ENCODE results near the gene HYKK. TPM values are rescaled to one million over a fixed set of nuclear protein-coding genes. Genes with fewer than 3 reads are reported as not detected.

Gene HYKK
- total RNA-seq, 1 experiment from 2014 or later = 6.9 TPM

- POLR2A ChIA-PET (ENCODE audit: unreplicated experiment) = no interaction called here
- CTCF ChIA-PET = no interaction called here
- TF ChIP-seq CTCF (conservative IDR thresholded peaks at IDR 0.05) (no peak), EZH2 (IDR thresholded peaks at IDR 0.05; ENCODE audit: low read depth) (no peak)
- Histone ChIP-seq H3K4me3 (no peak overlapping the region), H3K27me3 (ENCODE audit: insufficient read depth, low read depth) (no peaks in the 10 kb centered on the region), H3F3A (ENCODE audit: insufficient read depth, low read depth) (peaks cover 12% of the 10 kb centered on the region), H3K9me3 (ENCODE audit: insufficient read depth, low read depth) (no peaks in the 10 kb centered on the region), H3K4me1 (replicated peaks; ENCODE audit: insufficient read depth) (peaks cover 14% of the 10 kb centered on the region), H3K79me2 (ENCODE audit: low read depth) (peaks cover 11% of the 10 kb centered on the region; the same call in 1 of the 2 replicates), H4K20me1 (ENCODE audit: insufficient read depth) (no peaks in the 10 kb centered on the region), H3K36me3 (ENCODE audit: low read depth) (no peaks in the 10 kb centered on the region), H3K4me2 (no peak overlapping the region), H3K9me2 (ENCODE audit: insufficient read depth) (no peaks in the 10 kb centered on the region), H3K27ac (no peak overlapping the region), H2AFZ (no peak overlapping the region)
- DNase-seq = no peak
- no TSS peak for BruUV-seq (replicated peaks)
- intact Hi-C loops (cut with micrococcal nuclease; ENCODE audit: unreplicated experiment) = no loop called here
These were observed 64.0 kb downstream of the HYKK start for GRCh38 chr15:78571382-78571781.

- no peak for DNase-seq
- Histone ChIP-seq H3K36me3 (ENCODE audit: low read depth) (no peaks in the 10 kb centered on the region), H3K27ac (no peak overlapping the region), H3K4me1 (replicated peaks; ENCODE audit: insufficient read depth) (no peaks in the 10 kb centered on the region), H3K79me2 (ENCODE audit: low read depth) (peaks cover 4% of the 10 kb centered on the region; the same call in 1 of the 2 replicates), H3K9me3 (ENCODE audit: insufficient read depth, low read depth) (no peaks in the 10 kb centered on the region), H3K4me3 (no peak overlapping the region), H3K27me3 (ENCODE audit: insufficient read depth, low read depth) (no peaks in the 10 kb centered on the region), H3K4me2 (no peak overlapping the region), H3K9me2 (ENCODE audit: insufficient read depth) (no peaks in the 10 kb centered on the region), H2AFZ (no peak overlapping the region), H3F3A (ENCODE audit: insufficient read depth, low read depth) (peaks cover 4% of the 10 kb centered on the region; the same call in 1 of the 2 replicates), H4K20me1 (ENCODE audit: insufficient read depth) (no peaks in the 10 kb centered on the region)
- BruUV-seq (replicated peaks) = no TSS peak
- CTCF ChIA-PET = no interaction called here
- intact Hi-C loops (cut with micrococcal nuclease; ENCODE audit: unreplicated experiment) = no loop called here
- POLR2A ChIA-PET (ENCODE audit: unreplicated experiment) = no interaction called here
- TF ChIP-seq CTCF (conservative IDR thresholded peaks at IDR 0.05) (no peak), EZH2 (IDR thresholded peaks at IDR 0.05; ENCODE audit: low read depth) (no peak)
These were observed 66.0 kb downstream of the HYKK start for GRCh38 chr15:78573416-78573815.

- ChIA-PET POLR2A (ENCODE audit: unreplicated experiment) (no interaction called here), CTCF (no interaction called here)
- no peak overlapping the region for H3K4me3 ChIP-seq
- H3K4me1 ChIP-seq (replicated peaks; ENCODE audit: insufficient read depth) = no peaks in the 10 kb centered on the region
- no peak for DNase-seq
- H3F3A ChIP-seq (ENCODE audit: insufficient read depth, low read depth) = peaks cover 4% of the 10 kb centered on the region; the same call in 1 of the 2 replicates
- H3K36me3 ChIP-seq (ENCODE audit: low read depth) = no peaks in the 10 kb centered on the region
- H3K27me3 ChIP-seq (ENCODE audit: insufficient read depth, low read depth) = no peaks in the 10 kb centered on the region
- H3K9me3 ChIP-seq (ENCODE audit: insufficient read depth, low read depth) = no peaks in the 10 kb centered on the region
- H3K9me2 ChIP-seq (ENCODE audit: insufficient read depth) = no peaks in the 10 kb centered on the region
- H4K20me1 ChIP-seq (ENCODE audit: insufficient read depth) = no peaks in the 10 kb centered on the region
- no peak overlapping the region for H3K27ac ChIP-seq
- intact Hi-C loops (cut with micrococcal nuclease; ENCODE audit: unreplicated experiment) = no loop called here
- no TSS peak for BruUV-seq (replicated peaks)
- H3K79me2 ChIP-seq (ENCODE audit: low read depth) = 0 out of 2 replicates have a peak, but pooled peaks cover under 1% of the 10 kb centered on the region
- TF ChIP-seq CTCF (conservative IDR thresholded peaks at IDR 0.05) = no peak
- TF ChIP-seq EZH2 (IDR thresholded peaks at IDR 0.05; ENCODE audit: low read depth) = no peak
- H2AFZ ChIP-seq = no peak overlapping the region
- H3K4me2 ChIP-seq = no peak overlapping the region
These were observed 67.6 kb downstream of the HYKK start for GRCh38 chr15:78574944-78575343.

Other genes starting within 250 kb of the HYKK start
- 0.33 and 0.35 TPM in 2 replicates for gene DNAJA4, start 243.0 kb upstream of the HYKK start, total RNA-seq (2021)
- gene SKIC8, start 208.0 kb upstream of the HYKK start, total RNA-seq (2021) = 44.5 and 47.7 TPM in 2 replicates
- not detected in 2 replicates for gene CRABP1, start 167.2 kb upstream of the HYKK start, total RNA-seq (2021)
- 48.8 and 49.0 TPM in 2 replicates for gene IREB2, start 69.4 kb upstream of the HYKK start, total RNA-seq (2021)
- 142 and 230 TPM in 2 replicates for gene PSMA4, start 32.9 kb downstream of the HYKK start, total RNA-seq (2021)
- 9.5 and 10.7 TPM in 2 replicates for gene CHRNA5, start 57.9 kb downstream of the HYKK start, total RNA-seq (2021)
- not detected in 2 replicates for gene CHRNA3, start 113.4 kb downstream of the HYKK start, total RNA-seq (2021)
- 0.13 TPM in 1 of 2 replicates, not detected in the other for gene CHRNB4, start 133.6 kb downstream of the HYKK start, total RNA-seq (2021)

All from PC-9 (cell line).